Measurements from ENCODE around the gene CCT8.

The CCT8 gene

GRCh38 chr21:29073222-29074006 is at the start of gene CCT8:
TSS of gene CCT8 (minus strand) at chr21:29073648. CDS start at chr21:29073590, 58 bp downstream.
- Histone ChIP-seq H3K9me3 (ENCODE audit: control insufficient read depth, insufficient read depth, low read length) (no peaks in the 10 kb centered on the region), H3K27ac (ENCODE audit: low read depth, low read length) (peak within 1 kb of the TSS; percentile 90), H3K4me3 (ENCODE audit: low read depth, low read length) (peak within 1 kb of the TSS; percentile 85), H3K4me1 (ENCODE audit: control insufficient read depth, insufficient read depth, low read length) (peaks cover 8% of the 10 kb centered on the region; the same call in 1 of the 2 replicates), H3K36me3 (ENCODE audit: control insufficient read depth, insufficient read depth, low read length) (peaks cover 24% of the 10 kb centered on the region), H3K27me3 (ENCODE audit: control insufficient read depth, insufficient read depth, low read length) (no peaks in the 10 kb centered on the region), H3K9ac (ENCODE audit: low read depth, low read length) (peak within 1 kb of the TSS; percentile 95)

- Histone ChIP-seq H3K9ac (ENCODE audit: low read depth, low read length) (no peak overlapping the region), H3K36me3 (ENCODE audit: control insufficient read depth, insufficient read depth, low read length) (no peaks in the 10 kb centered on the region), H3K27me3 (ENCODE audit: control insufficient read depth, insufficient read depth, low read length) (no peaks in the 10 kb centered on the region), H3K4me1 (ENCODE audit: control insufficient read depth, insufficient read depth, low read length) (no peaks in the 10 kb centered on the region; the same call in 1 of the 2 replicates), H3K9me3 (ENCODE audit: control insufficient read depth, insufficient read depth, low read length) (no peaks in the 10 kb centered on the region), H3K27ac (ENCODE audit: low read depth, low read length) (no peak overlapping the region), H3K4me3 (ENCODE audit: low read depth, low read length) (no peak overlapping the region)
Observed at GRCh38 chr21:29121759-29122158, 48.3 kb upstream of the CCT8 start.

- Histone ChIP-seq H3K27me3 (ENCODE audit: control insufficient read depth, insufficient read depth, low read length) (no peaks in the 10 kb centered on the region), H3K4me3 (ENCODE audit: low read depth, low read length) (no peak overlapping the region), H3K9ac (ENCODE audit: low read depth, low read length) (no peak overlapping the region)
Observed at GRCh38 chr21:29117372-29117955, 44.0 kb upstream of the CCT8 start.

GRCh38 chr21:29115899-29116298 is 42.5 kb upstream of the CCT8 start:
- Histone ChIP-seq H3K27me3 (ENCODE audit: control insufficient read depth, insufficient read depth, low read length) (no peaks in the 10 kb centered on the region), H3K9ac (ENCODE audit: low read depth, low read length) (no peak overlapping the region), H3K36me3 (ENCODE audit: control insufficient read depth, insufficient read depth, low read length) (no peaks in the 10 kb centered on the region), H3K4me3 (ENCODE audit: low read depth, low read length) (no peak overlapping the region), H3K9me3 (ENCODE audit: control insufficient read depth, insufficient read depth, low read length) (no peaks in the 10 kb centered on the region), H3K27ac (ENCODE audit: low read depth, low read length) (no peak overlapping the region), H3K4me1 (ENCODE audit: control insufficient read depth, insufficient read depth, low read length) (peaks cover 19% of the 10 kb centered on the region)

More at GRCh38 chr21:29117372-29117955, 44.0 kb upstream of the CCT8 start:
- no peaks in the 10 kb centered on the region for H3K9me3 ChIP-seq (ENCODE audit: control insufficient read depth, insufficient read depth, low read length)
- no peak overlapping the region for H3K27ac ChIP-seq (ENCODE audit: low read depth, low read length)
- H3K4me1 ChIP-seq (ENCODE audit: control insufficient read depth, insufficient read depth, low read length) = peaks cover 15% of the 10 kb centered on the region
- no peaks in the 10 kb centered on the region for H3K36me3 ChIP-seq (ENCODE audit: control insufficient read depth, insufficient read depth, low read length)

GRCh38 chr21:29114765-29115500 is 41.5 kb upstream of the CCT8 start:
- Histone ChIP-seq H3K27me3 (ENCODE audit: control insufficient read depth, insufficient read depth, low read length) (no peaks in the 10 kb centered on the region), H3K9ac (ENCODE audit: low read depth, low read length) (no peak overlapping the region), H3K27ac (ENCODE audit: low read depth, low read length) (peak overlapping the region; percentile 67), H3K4me3 (ENCODE audit: low read depth, low read length) (no peak overlapping the region), H3K9me3 (ENCODE audit: control insufficient read depth, insufficient read depth, low read length) (no peaks in the 10 kb centered on the region), H3K36me3 (ENCODE audit: control insufficient read depth, insufficient read depth, low read length) (no peaks in the 10 kb centered on the region), H3K4me1 (ENCODE audit: control insufficient read depth, insufficient read depth, low read length) (peaks cover 19% of the 10 kb centered on the region)

- Histone ChIP-seq H3K27ac (ENCODE audit: low read depth, low read length) (no peak overlapping the region), H3K27me3 (ENCODE audit: control insufficient read depth, insufficient read depth, low read length) (no peaks in the 10 kb centered on the region), H3K4me3 (ENCODE audit: low read depth, low read length) (no peak overlapping the region), H3K36me3 (ENCODE audit: control insufficient read depth, insufficient read depth, low read length) (no peaks in the 10 kb centered on the region), H3K9me3 (ENCODE audit: control insufficient read depth, insufficient read depth, low read length) (no peaks in the 10 kb centered on the region), H3K9ac (ENCODE audit: low read depth, low read length) (no peak overlapping the region), H3K4me1 (ENCODE audit: control insufficient read depth, insufficient read depth, low read length) (no peaks in the 10 kb centered on the region)
Observed at GRCh38 chr21:29105218-29105617, 31.8 kb upstream of the CCT8 start.

GRCh38 chr21:29104239-29104708 is 30.8 kb upstream of the CCT8 start:
- no peaks in the 10 kb centered on the region for H3K9me3 ChIP-seq (ENCODE audit: control insufficient read depth, insufficient read depth, low read length)
- no peak overlapping the region for H3K27ac ChIP-seq (ENCODE audit: low read depth, low read length)
- no peaks in the 10 kb centered on the region for H3K36me3 ChIP-seq (ENCODE audit: control insufficient read depth, insufficient read depth, low read length)
- H3K4me3 ChIP-seq (ENCODE audit: low read depth, low read length) = no peak overlapping the region
- H3K27me3 ChIP-seq (ENCODE audit: control insufficient read depth, insufficient read depth, low read length) = no peaks in the 10 kb centered on the region
- H3K9ac ChIP-seq (ENCODE audit: low read depth, low read length) = no peak overlapping the region
- no peaks in the 10 kb centered on the region for H3K4me1 ChIP-seq (ENCODE audit: control insufficient read depth, insufficient read depth, low read length)

GRCh38 chr21:29102791-29103257 is 29.4 kb upstream of the CCT8 start:
- Histone ChIP-seq H3K36me3 (ENCODE audit: control insufficient read depth, insufficient read depth, low read length) (no peaks in the 10 kb centered on the region), H3K4me1 (ENCODE audit: control insufficient read depth, insufficient read depth, low read length) (no peaks in the 10 kb centered on the region), H3K27ac (ENCODE audit: low read depth, low read length) (no peak overlapping the region), H3K9ac (ENCODE audit: low read depth, low read length) (no peak overlapping the region), H3K4me3 (ENCODE audit: low read depth, low read length) (no peak overlapping the region), H3K27me3 (ENCODE audit: control insufficient read depth, insufficient read depth, low read length) (no peaks in the 10 kb centered on the region), H3K9me3 (ENCODE audit: control insufficient read depth, insufficient read depth, low read length) (no peaks in the 10 kb centered on the region)

- no peak overlapping the region for H3K9ac ChIP-seq (ENCODE audit: low read depth, low read length)
- no peaks in the 10 kb centered on the region; the same call in 1 of the 2 replicates for H3K4me1 ChIP-seq (ENCODE audit: control insufficient read depth, insufficient read depth, low read length)
- no peak overlapping the region for H3K27ac ChIP-seq (ENCODE audit: low read depth, low read length)
- H3K27me3 ChIP-seq (ENCODE audit: control insufficient read depth, insufficient read depth, low read length) = no peaks in the 10 kb centered on the region
- H3K9me3 ChIP-seq (ENCODE audit: control insufficient read depth, insufficient read depth, low read length) = no peaks in the 10 kb centered on the region
- no peaks in the 10 kb centered on the region for H3K36me3 ChIP-seq (ENCODE audit: control insufficient read depth, insufficient read depth, low read length)
- H3K4me3 ChIP-seq (ENCODE audit: low read depth, low read length) = no peak overlapping the region
Observed at GRCh38 chr21:29098156-29098555, 24.7 kb upstream of the CCT8 start.

GRCh38 chr21:29096218-29097015 is 23.0 kb upstream of the CCT8 start:
- Histone ChIP-seq H3K9me3 (ENCODE audit: control insufficient read depth, insufficient read depth, low read length) (no peaks in the 10 kb centered on the region), H3K27ac (ENCODE audit: low read depth, low read length) (no peak overlapping the region), H3K36me3 (ENCODE audit: control insufficient read depth, insufficient read depth, low read length) (no peaks in the 10 kb centered on the region), H3K27me3 (ENCODE audit: control insufficient read depth, insufficient read depth, low read length) (no peaks in the 10 kb centered on the region), H3K4me3 (ENCODE audit: low read depth, low read length) (no peak overlapping the region), H3K4me1 (ENCODE audit: control insufficient read depth, insufficient read depth, low read length) (no peaks in the 10 kb centered on the region; the same call in 1 of the 2 replicates), H3K9ac (ENCODE audit: low read depth, low read length) (no peak overlapping the region)
